ENCODE data around the gene PSMF1. TPM values are rescaled to one million over a fixed set of nuclear protein-coding genes. Genes with fewer than 3 reads are reported as not detected.

The PSMF1 gene
- total RNA-seq, 4 donors from 2014 or later = 65.4 to 91.5 (median 73.4) TPM

DNA sequence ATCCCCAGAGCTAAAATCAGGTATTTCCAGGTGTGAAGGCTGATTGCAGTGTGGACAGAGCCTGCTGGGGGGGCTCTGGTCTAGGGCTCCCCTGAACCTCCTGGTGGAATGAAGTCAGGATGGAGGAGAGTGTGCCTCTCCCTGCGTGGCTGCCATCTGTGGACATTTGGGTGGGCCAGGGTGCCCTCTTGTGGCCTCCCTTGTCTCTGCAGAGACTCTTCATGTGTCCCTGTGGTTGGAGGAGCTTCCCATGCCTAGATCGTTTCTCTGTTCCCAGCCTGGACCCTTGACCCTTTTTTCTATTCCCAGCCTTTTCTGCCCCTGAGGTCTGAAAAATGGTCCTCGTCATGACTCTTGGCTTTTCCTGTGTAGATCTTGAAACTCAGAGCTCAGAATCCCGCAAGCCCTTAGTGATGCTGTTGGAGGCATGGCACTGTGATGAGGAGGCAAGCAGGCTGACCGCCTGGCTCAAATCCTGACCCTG is 9.9 kb upstream of the PSMF1 start:
- intact Hi-C loops (cut with DNase I) = loop anchor here (5.0 kb wide), 1 partner anchor 291 kb away; no protein-coding TSS in a partner anchor
- H3K36me3 ChIP-seq = no peaks in the 10 kb centered on the region
- TF ChIP-seq, protein P1, sequence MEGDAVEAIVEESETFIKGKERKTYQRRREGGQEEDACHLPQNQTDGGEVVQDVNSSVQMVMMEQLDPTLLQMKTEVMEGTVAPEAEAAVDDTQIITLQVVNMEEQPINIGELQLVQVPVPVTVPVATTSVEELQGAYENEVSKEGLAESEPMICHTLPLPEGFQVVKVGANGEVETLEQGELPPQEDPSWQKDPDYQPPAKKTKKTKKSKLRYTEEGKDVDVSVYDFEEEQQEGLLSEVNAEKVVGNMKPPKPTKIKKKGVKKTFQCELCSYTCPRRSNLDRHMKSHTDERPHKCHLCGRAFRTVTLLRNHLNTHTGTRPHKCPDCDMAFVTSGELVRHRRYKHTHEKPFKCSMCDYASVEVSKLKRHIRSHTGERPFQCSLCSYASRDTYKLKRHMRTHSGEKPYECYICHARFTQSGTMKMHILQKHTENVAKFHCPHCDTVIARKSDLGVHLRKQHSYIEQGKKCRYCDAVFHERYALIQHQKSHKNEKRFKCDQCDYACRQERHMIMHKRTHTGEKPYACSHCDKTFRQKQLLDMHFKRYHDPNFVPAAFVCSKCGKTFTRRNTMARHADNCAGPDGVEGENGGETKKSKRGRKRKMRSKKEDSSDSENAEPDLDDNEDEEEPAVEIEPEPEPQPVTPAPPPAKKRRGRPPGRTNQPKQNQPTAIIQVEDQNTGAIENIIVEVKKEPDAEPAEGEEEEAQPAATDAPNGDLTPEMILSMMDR (IDR thresholded peaks at IDR 0.05) = peak; percentile 49 to 73 (median 60)
- TF ChIP-seq POLR2AphosphoS5 (IDR thresholded peaks at IDR 0.05) (no peak), POLR2A (IDR thresholded peaks at IDR 0.05; ENCODE audit: low read depth) (no peak), EP300 (IDR thresholded peaks at IDR 0.05) (no peak)
- H3K4me1 ChIP-seq = peaks cover 0 to 11% (median 1%) of the 10 kb centered on the region in 4 donors
- H3K9me3 ChIP-seq = no peaks in the 10 kb centered on the region
- no peak overlapping the region for H3K27ac ChIP-seq (replicated peaks in 1 of 4)
- WGBS = 42% methylated on average over 5 of the region's 5 CpGs
- no peak overlapping the region for H3K4me3 ChIP-seq
- no peaks in the 10 kb centered on the region for H3K27me3 ChIP-seq
- DNase-seq (ENCODE audit: extremely low spot score) = peak; percentile 92

DNA sequence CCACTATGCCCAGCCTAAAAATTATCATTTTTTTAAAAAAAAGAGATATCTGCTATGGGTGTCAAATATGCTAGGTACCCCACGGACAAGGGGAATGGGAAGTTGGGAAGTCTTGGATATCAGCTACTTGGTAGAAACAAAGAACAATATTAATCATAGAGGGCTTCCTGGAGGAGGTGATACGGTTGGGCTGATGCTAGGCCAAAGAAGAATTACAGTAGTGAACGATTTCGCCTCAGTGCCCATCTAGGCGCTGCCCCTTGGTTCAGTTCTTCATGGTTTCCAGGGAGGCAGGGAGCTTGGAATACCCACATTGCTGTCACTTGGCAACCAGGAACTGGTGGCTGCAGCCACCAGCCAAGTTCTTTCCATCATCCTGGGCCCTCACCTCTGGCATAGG is 5.5 kb upstream of the PSMF1 start:
- TF ChIP-seq POLR2AphosphoS5 (IDR thresholded peaks at IDR 0.05) (no peak), POLR2A (IDR thresholded peaks at IDR 0.05; ENCODE audit: low read depth) (no peak), EP300 (IDR thresholded peaks at IDR 0.05) (no peak)
- TF ChIP-seq, protein P1 (IDR thresholded peaks at IDR 0.05) = no peak
- Histone ChIP-seq H3K27ac (replicated peaks in 1 of 4) (no peak overlapping the region), H3K27me3 (no peaks in the 10 kb centered on the region), H3K36me3 (no peaks in the 10 kb centered on the region), H3K4me3 (no peak overlapping the region), H3K9me3 (no peaks in the 10 kb centered on the region), H3K4me1 (peaks cover 5 to 17% (median 6%) of the 10 kb centered on the region in 4 donors)
- intact Hi-C loops (cut with DNase I) = no loop called here
- 93% methylated on average over 5 of the region's 5 CpGs for WGBS
- DNase-seq (ENCODE audit: extremely low spot score) = no peak

DNA sequence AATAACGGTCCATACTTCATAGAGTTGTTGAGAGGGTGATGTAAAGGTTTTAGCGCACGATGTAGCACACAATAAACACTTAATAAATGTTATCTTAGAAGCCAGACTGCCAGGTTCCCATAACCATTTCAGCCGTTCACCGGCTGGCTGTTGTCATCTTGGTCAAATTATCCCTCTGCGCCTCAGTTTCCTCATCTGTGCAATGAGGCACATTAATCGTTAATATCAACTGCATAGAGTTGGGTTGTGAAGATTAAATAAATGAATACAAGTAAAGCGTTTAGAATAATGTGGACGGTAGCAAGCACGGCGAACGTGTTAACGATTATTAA is 432 bp upstream of the PSMF1 start:
- TF ChIP-seq POLR2AphosphoS5 (IDR thresholded peaks at IDR 0.05) = no peak
- intact Hi-C loops (cut with DNase I) = loop anchor here (5.0 kb wide), 2 partner anchors 94 to 349 kb away; partner anchors contain the start of gene NSFL1C
- no peak for DNase-seq (ENCODE audit: extremely low spot score)
- Histone ChIP-seq H3K4me1 (peaks cover 45 to 49% (median 48%) of the 10 kb centered on the region in 4 donors), H3K4me3 (peak overlapping the region; percentile 81 to 99 (median 89)), H3K27ac (replicated peaks in 1 of 4) (peak overlapping the region; percentile 75 to 83 (median 82)), H3K36me3 (peaks cover 0 to 8% (median 0%) of the 10 kb centered on the region in 4 donors), H3K9me3 (no peaks in the 10 kb centered on the region), H3K27me3 (no peaks in the 10 kb centered on the region)
- WGBS = 25% methylated on average over 13 of the region's 13 CpGs

DNA sequence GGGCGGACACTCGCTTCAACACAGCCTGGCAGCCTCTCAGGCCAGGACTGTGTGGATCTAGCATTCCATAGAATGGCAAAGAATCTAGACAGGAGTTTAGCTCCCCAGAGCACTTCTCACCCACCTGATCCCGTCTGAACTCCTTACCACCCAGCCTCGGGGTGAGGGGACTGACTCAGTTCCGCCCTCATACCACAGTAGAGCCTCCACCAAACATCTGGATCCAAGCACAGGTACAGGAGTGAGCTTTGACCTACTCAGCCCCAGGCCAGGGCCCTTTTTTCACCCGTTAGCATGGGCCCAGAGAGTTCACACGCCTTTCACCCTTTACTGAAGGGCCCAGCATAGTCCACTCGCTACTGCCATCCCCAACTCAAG is 715 bp downstream of the PSMF1 start:
- no peak for DNase-seq (ENCODE audit: extremely low spot score)
- WGBS = 14% methylated on average over 5 of the region's 8 CpGs
- Histone ChIP-seq H3K4me1 (peaks cover 53 to 60% (median 58%) of the 10 kb centered on the region in 4 donors), H3K4me3 (peak overlapping the region; percentile 81 to 99 (median 89)), H3K27me3 (no peaks in the 10 kb centered on the region), H3K9me3 (no peaks in the 10 kb centered on the region), H3K27ac (replicated peaks in 1 of 4) (peak overlapping the region; percentile 75 to 83 (median 82)), H3K36me3 (peaks cover 0 to 8% (median 2%) of the 10 kb centered on the region in 4 donors)
- TF ChIP-seq, protein P1 (IDR thresholded peaks at IDR 0.05) = no peak
- TF ChIP-seq POLR2AphosphoS5 (IDR thresholded peaks at IDR 0.05) (no peak), POLR2A (IDR thresholded peaks at IDR 0.05; ENCODE audit: low read depth) (no peak), EP300 (IDR thresholded peaks at IDR 0.05) (no peak)
- intact Hi-C loops (cut with DNase I) = loop anchor here (5.0 kb wide), 2 partner anchors 93 to 348 kb away; partner anchors contain the start of gene NSFL1C

DNA sequence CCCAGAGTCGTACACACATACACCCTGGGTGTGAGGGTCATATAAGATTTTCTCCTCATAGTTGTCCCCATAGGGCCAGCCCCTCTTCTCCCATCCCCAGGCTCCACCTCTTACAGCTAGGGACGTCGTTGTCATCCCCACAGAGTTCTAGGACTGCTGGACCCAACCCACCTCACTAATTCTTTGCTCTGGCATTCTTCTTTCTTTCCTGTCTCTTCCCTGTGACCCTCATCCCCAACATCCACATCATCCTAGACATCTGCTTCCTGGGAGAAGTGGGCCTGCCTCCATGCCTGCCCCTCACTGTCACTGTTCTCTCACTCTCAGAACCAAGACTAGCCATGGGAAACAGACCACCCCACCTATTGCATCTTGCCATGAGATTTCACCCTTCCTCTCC is 1.1 kb downstream of the PSMF1 start:
- H3K27ac ChIP-seq (replicated peaks in 1 of 4) = peak overlapping the region in 3 of 4 donors; percentile 75 to 83 (median 82)
- intact Hi-C loops (cut with DNase I) = loop anchor here (5.0 kb wide), 2 partner anchors 93 to 348 kb away; partner anchors contain the start of gene NSFL1C
- WGBS = 40% methylated on average over 3 of the region's 3 CpGs
- H3K36me3 ChIP-seq = peaks cover 0 to 8% (median 2%) of the 10 kb centered on the region in 4 donors
- H3K4me1 ChIP-seq = peaks cover 53 to 64% (median 59%) of the 10 kb centered on the region in 4 donors
- DNase-seq (ENCODE audit: extremely low spot score) = no peak
- no peaks in the 10 kb centered on the region for H3K27me3 ChIP-seq
- TF ChIP-seq POLR2A (IDR thresholded peaks at IDR 0.05; ENCODE audit: low read depth) (no peak), POLR2AphosphoS5 (IDR thresholded peaks at IDR 0.05) (no peak), EP300 (IDR thresholded peaks at IDR 0.05) (no peak)
- TF ChIP-seq, protein P1 (IDR thresholded peaks at IDR 0.05) = no peak
- no peaks in the 10 kb centered on the region for H3K9me3 ChIP-seq
- H3K4me3 ChIP-seq = peak overlapping the region; percentile 81 to 99 (median 89)
